ENCODE results near the gene GRIK1. TPM values are rescaled to one million over a fixed set of nuclear protein-coding genes. Genes with fewer than 3 reads are reported as not detected.

GRIK1 gene
- total and polyA plus RNA-seq, 5 donors, result not detected

DNA sequence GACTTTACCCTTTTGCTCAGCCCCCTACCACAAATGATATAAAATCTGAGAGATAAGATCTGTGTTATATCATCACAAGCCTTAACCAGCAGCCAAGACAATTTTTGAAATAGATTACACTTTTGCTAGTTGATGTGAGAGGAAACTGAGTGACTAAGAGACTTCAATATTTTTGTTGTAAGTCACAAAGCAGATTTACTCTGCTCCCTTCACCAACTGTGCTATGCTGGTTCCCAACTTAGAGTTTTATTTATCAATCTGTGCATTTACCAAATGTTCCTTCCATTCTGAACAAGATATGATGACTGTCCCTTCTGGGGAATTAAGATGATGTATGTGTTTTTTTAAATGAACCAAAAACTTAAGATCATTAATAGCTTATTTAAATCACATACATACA lies 12.1 kb upstream of the GRIK1 start:
- DNase-seq (no peak), ATAC-seq (no peak)
- Histone ChIP-seq H3K9me3 (ENCODE audit: control insufficient read depth, low read length) (no peaks in the 10 kb centered on the region), H3K4me1 (ENCODE audit: control insufficient read depth, insufficient read depth, low read length) (no peaks in the 10 kb centered on the region), H3K4me3 (ENCODE audit: low read length) (no peak overlapping the region), H3K27me3 (ENCODE audit: control insufficient read depth, insufficient read depth) (no peaks in the 10 kb centered on the region), H3K27ac (ENCODE audit: low read length) (no peak overlapping the region)
- intact Hi-C loops (cut with DNase I), result no loop called here

DNA sequence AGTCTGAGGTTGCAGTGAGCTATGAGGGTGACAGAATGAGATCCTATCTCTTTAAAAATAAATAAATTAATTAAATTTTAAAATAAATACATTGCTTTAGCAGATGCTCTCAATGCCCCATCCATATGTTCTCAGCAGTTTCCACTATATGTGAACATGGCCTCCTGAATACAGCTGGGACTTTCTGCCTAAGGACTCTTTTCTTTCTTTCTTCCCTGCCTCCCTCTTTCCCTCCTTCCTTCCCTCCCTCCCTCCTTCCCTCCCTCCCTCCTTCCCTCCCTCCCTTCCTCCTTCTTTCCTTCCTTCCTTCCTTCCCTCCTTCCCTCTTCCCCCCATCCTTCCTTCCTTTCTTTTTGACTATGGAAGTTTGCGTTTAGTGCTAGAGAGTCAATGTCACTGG lies 10.2 kb upstream of the GRIK1 start:
- no peak for DNase-seq
- H3K27me3 ChIP-seq (ENCODE audit: control insufficient read depth, insufficient read depth), result no peaks in the 10 kb centered on the region
- no peak for ATAC-seq
- 75% methylated on average over 1 of the region's 1 CpG for WGBS
- H3K4me1 ChIP-seq (ENCODE audit: control insufficient read depth, insufficient read depth, low read length), result no peaks in the 10 kb centered on the region
- no peak overlapping the region for H3K4me3 ChIP-seq (ENCODE audit: low read length)
- intact Hi-C loops (cut with DNase I), result no loop called here
- H3K9me3 ChIP-seq (ENCODE audit: control insufficient read depth, low read length), result no peaks in the 10 kb centered on the region
- H3K27ac ChIP-seq (ENCODE audit: low read length), result no peak overlapping the region

- 61% methylated on average over 9 of the region's 9 CpGs for WGBS
- Histone ChIP-seq H3K27ac (ENCODE audit: low read length) (no peak overlapping the region), H3K27me3 (ENCODE audit: control insufficient read depth, insufficient read depth) (no peaks in the 10 kb centered on the region), H3K9me3 (ENCODE audit: control insufficient read depth, low read length) (no peaks in the 10 kb centered on the region), H3K4me1 (ENCODE audit: control insufficient read depth, insufficient read depth, low read length) (no peaks in the 10 kb centered on the region), H3K4me3 (ENCODE audit: low read length) (no peak overlapping the region)
- DNase-seq (no peak), ATAC-seq (no peak)
- intact Hi-C loops (cut with DNase I), result no loop called here
Measured at GRCh38 chr21:29947119-29947518, 7.3 kb upstream of the GRIK1 start.

GRCh38 chr21:29943885-29944284 lies 4.1 kb upstream of the GRIK1 start:
- intact Hi-C loops (cut with DNase I), result no loop called here
- no peak for ATAC-seq

GRCh38 chr21:29942034-29942433 lies 2.2 kb upstream of the GRIK1 start:
- Histone ChIP-seq H3K27me3 (ENCODE audit: control insufficient read depth, insufficient read depth) (peaks cover 1% of the 10 kb centered on the region), H3K27ac (ENCODE audit: low read length) (no peak overlapping the region), H3K9me3 (ENCODE audit: control insufficient read depth, low read length) (no peaks in the 10 kb centered on the region), H3K4me1 (ENCODE audit: control insufficient read depth, insufficient read depth, low read length) (no peaks in the 10 kb centered on the region), H3K4me3 (ENCODE audit: low read length) (no peak overlapping the region)
- 93% methylated on average over 1 of the region's 1 CpG for WGBS
- DNase-seq (no peak), ATAC-seq (no peak)
- intact Hi-C loops (cut with DNase I), result no loop called here

More at GRCh38 chr21:29943885-29944284, 4.1 kb upstream of the GRIK1 start:
- Histone ChIP-seq H3K4me1 (ENCODE audit: control insufficient read depth, insufficient read depth, low read length) (no peaks in the 10 kb centered on the region), H3K27me3 (ENCODE audit: control insufficient read depth, insufficient read depth) (no peaks in the 10 kb centered on the region), H3K4me3 (ENCODE audit: low read length) (no peak overlapping the region), H3K27ac (ENCODE audit: low read length) (no peak overlapping the region), H3K9me3 (ENCODE audit: control insufficient read depth, low read length) (no peaks in the 10 kb centered on the region)
- DNase-seq, result no peak
- WGBS, result 66% methylated on average over 4 of the region's 4 CpGs

- Histone ChIP-seq H3K4me1 (ENCODE audit: control insufficient read depth, insufficient read depth, low read length) (no peaks in the 10 kb centered on the region), H3K9me3 (ENCODE audit: control insufficient read depth, low read length) (no peaks in the 10 kb centered on the region), H3K4me3 (ENCODE audit: low read length) (no peak overlapping the region), H3K27me3 (ENCODE audit: control insufficient read depth, insufficient read depth) (peaks cover 3% of the 10 kb centered on the region), H3K27ac (ENCODE audit: low read length) (no peak overlapping the region)
- ATAC-seq (no peak), DNase-seq (no peak)
- WGBS, result 45% methylated on average over 2 of the region's 2 CpGs
- intact Hi-C loops (cut with DNase I), result no loop called here
Measured at GRCh38 chr21:29940991-29941390, 1.2 kb upstream of the GRIK1 start.

- ATAC-seq, result no peak
- Histone ChIP-seq H3K4me3 (ENCODE audit: low read length) (peak overlapping the region; percentile 9), H3K27ac (ENCODE audit: low read length) (no peak overlapping the region), H3K4me1 (ENCODE audit: control insufficient read depth, insufficient read depth, low read length) (no peaks in the 10 kb centered on the region), H3K27me3 (ENCODE audit: control insufficient read depth, insufficient read depth) (peaks cover 3% of the 10 kb centered on the region), H3K9me3 (ENCODE audit: control insufficient read depth, low read length) (no peaks in the 10 kb centered on the region)
- DNase-seq, result no peak
- intact Hi-C loops (cut with DNase I), result no loop called here
- WGBS, result 16% methylated on average over 6 of the region's 6 CpGs
Measured at GRCh38 chr21:29940361-29940760, 565 bp upstream of the GRIK1 start.

DNA sequence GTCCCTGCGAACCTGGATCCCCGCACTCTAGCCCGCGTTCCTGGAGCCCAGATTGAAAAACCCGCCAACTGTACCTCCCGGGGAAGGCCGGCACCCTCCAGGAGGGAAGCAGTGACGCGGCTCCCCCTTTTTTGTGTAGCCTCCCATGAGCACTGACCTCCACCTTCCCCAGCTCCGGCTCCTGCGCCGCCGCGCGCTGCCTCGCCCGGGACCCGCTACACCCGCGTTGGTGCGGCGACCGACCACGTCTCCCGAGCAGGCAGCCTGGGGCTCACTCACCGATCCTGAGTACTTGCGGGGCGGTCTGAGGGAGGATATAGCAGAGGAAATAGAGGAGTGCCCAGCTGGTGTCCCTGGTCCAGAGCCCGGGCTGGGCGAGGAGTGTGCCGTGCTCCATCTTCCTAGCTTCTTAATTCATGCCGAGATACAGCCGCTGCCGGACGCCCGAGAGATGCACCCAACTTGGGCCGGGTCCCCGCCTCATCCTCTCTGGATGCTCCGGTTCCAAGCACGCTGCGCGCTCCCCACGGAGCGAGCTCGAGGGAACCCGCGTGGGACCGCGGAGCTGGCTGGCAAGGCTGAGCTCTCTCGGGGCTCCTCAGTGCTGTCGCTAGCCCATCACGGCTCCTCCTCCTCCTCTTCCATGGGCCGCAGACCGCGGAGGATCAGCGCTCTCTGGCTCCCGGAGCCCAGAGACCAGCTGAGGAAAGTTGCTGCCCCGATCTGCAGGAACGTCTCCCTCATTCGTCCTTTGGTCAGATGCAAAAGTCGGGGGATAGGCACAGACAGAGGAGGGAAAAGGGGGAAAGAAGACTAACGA lies 482 bp downstream of the GRIK1 start:
- intact Hi-C loops (cut with DNase I), result no loop called here
- no peaks in the 10 kb centered on the region for H3K4me1 ChIP-seq (ENCODE audit: control insufficient read depth, insufficient read depth, low read length)
- peak overlapping the region; percentile 9 for H3K4me3 ChIP-seq (ENCODE audit: low read length)
- no peak overlapping the region for H3K27ac ChIP-seq (ENCODE audit: low read length)
- peak; percentile 6 to 39 (median 39) for DNase-seq
- peak; percentile 25 to 40 for ATAC-seq
- no peaks in the 10 kb centered on the region for H3K9me3 ChIP-seq (ENCODE audit: control insufficient read depth, low read length)
- 2% methylated on average over 62 of the region's 62 CpGs for WGBS
- H3K27me3 ChIP-seq (ENCODE audit: control insufficient read depth, insufficient read depth), result peaks cover 3% of the 10 kb centered on the region

- Histone ChIP-seq H3K9me3 (ENCODE audit: control insufficient read depth, low read length) (no peaks in the 10 kb centered on the region), H3K4me1 (ENCODE audit: control insufficient read depth, insufficient read depth, low read length) (no peaks in the 10 kb centered on the region), H3K4me3 (ENCODE audit: low read length) (no peak overlapping the region), H3K27ac (ENCODE audit: low read length) (no peak overlapping the region), H3K27me3 (ENCODE audit: control insufficient read depth, insufficient read depth) (peaks cover 3% of the 10 kb centered on the region)
- peak in 1 of 2 donors; percentile 23 for ATAC-seq
- 7% methylated on average over 11 of the region's 11 CpGs for WGBS
- DNase-seq, result no peak
- intact Hi-C loops (cut with DNase I), result no loop called here
Measured at GRCh38 chr21:29938776-29939103, 1.1 kb downstream of the GRIK1 start.

DNA sequence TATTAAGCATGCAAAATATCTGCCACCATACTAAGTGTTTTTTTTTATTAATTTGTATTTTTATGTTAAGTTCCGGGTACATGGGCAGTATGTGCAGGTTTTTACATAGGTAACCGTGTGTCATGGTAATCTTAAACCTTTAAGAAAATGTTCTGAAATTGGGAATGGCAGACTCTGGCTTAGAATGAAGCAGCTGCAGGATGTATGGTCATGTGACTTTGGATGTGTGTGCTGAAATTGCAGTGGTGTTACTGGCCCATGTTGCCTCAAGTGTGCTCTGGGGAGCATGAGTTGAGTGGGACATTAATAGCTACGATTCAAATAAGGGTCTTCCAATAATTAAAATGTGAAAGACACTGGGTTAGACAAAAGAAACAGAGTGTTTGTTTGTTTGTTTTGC lies 6.7 kb downstream of the GRIK1 start:
- Histone ChIP-seq H3K27ac (ENCODE audit: low read length) (no peak overlapping the region), H3K27me3 (ENCODE audit: control insufficient read depth, insufficient read depth) (peaks cover 3% of the 10 kb centered on the region), H3K4me1 (ENCODE audit: control insufficient read depth, insufficient read depth, low read length) (no peaks in the 10 kb centered on the region), H3K9me3 (ENCODE audit: control insufficient read depth, low read length) (no peaks in the 10 kb centered on the region), H3K4me3 (ENCODE audit: low read length) (no peak overlapping the region)
- WGBS, result 69% methylated on average over 3 of the region's 3 CpGs
- ATAC-seq (no peak), DNase-seq (no peak)
- intact Hi-C loops (cut with DNase I), result no loop called here

DNA sequence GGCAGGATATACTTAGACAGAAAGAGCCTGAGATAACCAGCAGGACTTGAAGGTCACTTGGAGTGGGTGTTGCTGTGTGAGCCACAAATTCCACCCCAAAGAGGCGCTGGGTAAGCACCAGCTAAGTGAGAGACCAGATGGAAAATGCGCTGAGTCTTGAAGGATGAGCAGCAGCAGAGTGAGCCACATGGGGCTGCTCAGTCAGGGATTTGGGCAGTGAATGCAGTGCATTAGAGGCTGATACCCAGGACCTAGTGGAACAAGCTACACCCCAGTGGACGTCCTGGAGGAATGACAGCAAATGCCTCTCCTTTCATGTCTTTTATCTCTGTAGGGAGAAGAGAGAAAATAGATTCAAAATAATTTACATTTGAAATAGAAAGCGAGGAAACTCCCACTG lies 11.3 kb downstream of the GRIK1 start:
- no peaks in the 10 kb centered on the region for H3K4me1 ChIP-seq (ENCODE audit: control insufficient read depth, insufficient read depth, low read length)
- 59% methylated on average over 4 of the region's 4 CpGs for whole genome bisulfite sequencing
- no peak overlapping the region for H3K4me3 ChIP-seq (ENCODE audit: low read length)
- ATAC-seq (no peak), DNase-seq (no peak)
- no peak overlapping the region for H3K27ac ChIP-seq (ENCODE audit: low read length)
- intact Hi-C loops (cut with DNase I), result no loop called here
- no peaks in the 10 kb centered on the region for H3K27me3 ChIP-seq (ENCODE audit: control insufficient read depth, insufficient read depth)
- no peaks in the 10 kb centered on the region for H3K9me3 ChIP-seq (ENCODE audit: control insufficient read depth, low read length)

DNA sequence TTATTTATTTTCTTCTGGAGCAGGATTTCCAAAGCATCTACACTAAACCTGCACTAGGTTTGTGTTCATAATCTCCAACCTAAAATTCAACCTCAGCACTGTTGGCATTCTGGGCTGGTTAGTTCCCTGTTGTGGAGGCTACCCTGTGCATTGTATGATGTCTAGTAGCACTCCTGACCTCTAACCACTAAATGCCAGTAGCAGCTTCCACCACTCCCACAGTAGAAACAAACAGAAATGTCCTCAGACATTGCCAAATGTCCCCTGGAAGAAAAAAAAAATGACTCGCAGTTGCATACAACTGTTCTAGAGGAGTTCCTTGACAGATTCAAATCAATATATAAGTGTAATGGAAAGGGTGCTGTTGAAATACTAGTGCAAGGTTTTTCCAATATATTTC lies 18.9 kb downstream of the GRIK1 start:
- H3K27ac ChIP-seq (ENCODE audit: low read length), result no peak overlapping the region
- H3K9me3 ChIP-seq (ENCODE audit: control insufficient read depth, low read length), result no peaks in the 10 kb centered on the region
- intact Hi-C loops (cut with DNase I), result no loop called here
- no peaks in the 10 kb centered on the region for H3K27me3 ChIP-seq (ENCODE audit: control insufficient read depth, insufficient read depth)
- ATAC-seq (no peak), DNase-seq (no peak)
- H3K4me1 ChIP-seq (ENCODE audit: control insufficient read depth, insufficient read depth, low read length), result no peaks in the 10 kb centered on the region
- 92% methylated on average over 1 of the region's 1 CpG for WGBS
- no peak overlapping the region for H3K4me3 ChIP-seq (ENCODE audit: low read length)
